ENCODE results near the gene KYNU.

KYNU gene

GRCh38 chr2:142930835-142931398 is 53.5 kb downstream of the KYNU start:
- no peak for TF ChIP-seq CTCF (IDR thresholded peaks at IDR 0.05; ENCODE audit: control insufficient read depth, extremely low read depth, insufficient read depth)

GRCh38 chr2:142933916-142934315 is 56.5 kb downstream of the KYNU start:
- DNase-seq (ENCODE audit: low read depth), result no peak
- TF ChIP-seq CTCF (IDR thresholded peaks at IDR 0.05; ENCODE audit: control insufficient read depth, extremely low read depth, insufficient read depth), result no peak
- no peak overlapping the region for H3K4me3 ChIP-seq (ENCODE audit: low read depth, low read length)

More at GRCh38 chr2:142930835-142931398, 53.5 kb downstream of the KYNU start:
- no peak overlapping the region for H3K4me3 ChIP-seq (ENCODE audit: low read depth, low read length)
- DNase-seq (ENCODE audit: low read depth), result no peak

- TF ChIP-seq CTCF (IDR thresholded peaks at IDR 0.05; ENCODE audit: control insufficient read depth, extremely low read depth, insufficient read depth), result no peak
- H3K4me3 ChIP-seq (ENCODE audit: low read depth, low read length), result no peak overlapping the region
Observed at GRCh38 chr2:142935563-142936089, 58.2 kb downstream of the KYNU start.

GRCh38 chr2:142936629-142937028 is 59.2 kb downstream of the KYNU start:
- no peak for DNase-seq (ENCODE audit: low read depth)
- TF ChIP-seq CTCF (IDR thresholded peaks at IDR 0.05; ENCODE audit: control insufficient read depth, extremely low read depth, insufficient read depth), result no peak
- H3K4me3 ChIP-seq (ENCODE audit: low read depth, low read length), result no peak overlapping the region

More at GRCh38 chr2:142935563-142936089, 58.2 kb downstream of the KYNU start:
- no peak for DNase-seq (ENCODE audit: low read depth)

GRCh38 chr2:142937347-142937746 is 59.9 kb downstream of the KYNU start:
- no peak for TF ChIP-seq CTCF (IDR thresholded peaks at IDR 0.05; ENCODE audit: control insufficient read depth, extremely low read depth, insufficient read depth)
- DNase-seq (ENCODE audit: low read depth), result no peak
- H3K4me3 ChIP-seq (ENCODE audit: low read depth, low read length), result no peak overlapping the region

- TF ChIP-seq CTCF (IDR thresholded peaks at IDR 0.05; ENCODE audit: control insufficient read depth, extremely low read depth, insufficient read depth), result no peak
- DNase-seq (ENCODE audit: low read depth), result no peak
- no peak overlapping the region for H3K4me3 ChIP-seq (ENCODE audit: low read depth, low read length)
Observed at GRCh38 chr2:142938240-142938639, 60.8 kb downstream of the KYNU start.

All from LNCaP clone FGC (cell line).